Measurements from ENCODE around the gene RPS6KA5.
"Not testable (repeated sequence)": the region's sequence is repeated elsewhere in the genome, so short reads cannot be mapped to it uniquely, and the experiment has no call there.

Gene RPS6KA5

DNA sequence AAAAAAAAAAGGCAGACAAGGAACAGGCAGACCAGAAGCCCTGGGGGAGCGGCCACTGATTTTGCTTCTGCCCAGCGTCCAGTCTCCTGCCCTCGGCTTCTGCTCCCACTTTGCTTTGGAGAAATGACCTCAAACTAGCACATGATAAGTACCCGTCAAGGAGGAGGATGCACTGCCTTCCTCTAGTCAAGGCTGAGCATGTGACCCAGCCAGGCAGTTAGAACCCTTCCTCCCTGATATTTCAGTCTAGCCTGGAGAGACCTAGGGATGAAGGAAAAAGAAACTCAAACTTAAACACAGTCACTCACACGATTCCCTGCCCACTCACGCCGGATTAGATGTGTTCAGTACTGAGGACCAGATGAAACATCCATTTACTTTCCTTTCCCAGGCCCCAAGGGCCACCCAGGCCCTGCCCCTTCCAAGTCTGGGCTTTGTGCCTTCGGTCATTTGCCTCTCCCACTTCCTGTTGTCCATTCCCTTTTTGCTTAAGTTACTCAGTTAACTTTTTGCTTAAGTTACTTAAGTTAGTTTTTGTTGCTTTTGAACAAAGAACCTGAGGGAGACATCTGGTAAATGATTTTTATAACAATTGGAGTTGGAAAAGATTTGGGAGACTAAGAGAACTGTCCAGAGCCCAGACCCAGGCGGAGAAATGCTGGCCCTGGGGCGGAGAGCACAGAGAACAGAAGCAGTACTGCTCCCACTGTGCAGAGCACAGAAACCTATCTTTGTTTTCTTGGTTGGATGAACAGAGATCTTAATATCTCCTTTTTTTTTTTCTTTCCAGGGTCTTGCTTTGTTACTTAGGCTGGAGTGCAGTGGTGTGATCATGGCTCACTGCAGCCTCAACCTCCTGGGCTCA lies 221.2 kb downstream of the RPS6KA5 start:
- Histone ChIP-seq H3K4me3 (ENCODE audit: low read length) (no peak overlapping the region), H3K4me1 (ENCODE audit: control insufficient read depth, low read depth, low read length) (no peaks in the 10 kb centered on the region), H3K27me3 (ENCODE audit: control insufficient read depth, insufficient read depth, low read length) (no peaks in the 10 kb centered on the region), H3K27ac (ENCODE audit: low read length) (no peak overlapping the region), H3K9me3 (ENCODE audit: control insufficient read depth, low read depth, low read length) (no peaks in the 10 kb centered on the region), H3K36me3 (ENCODE audit: control insufficient read depth, low read depth, low read length) (no peaks in the 10 kb centered on the region), H3K9ac (ENCODE audit: low read length) (no peak overlapping the region)

GRCh38 chr14:90838531-90838930 lies 221.9 kb downstream of the RPS6KA5 start:
- not testable (repeated sequence) for H3K36me3 ChIP-seq (ENCODE audit: control insufficient read depth, low read depth, low read length); H3K27me3 ChIP-seq (ENCODE audit: control insufficient read depth, insufficient read depth, low read length); H3K9ac ChIP-seq (ENCODE audit: low read length); H3K27ac ChIP-seq (ENCODE audit: low read length); H3K4me3 ChIP-seq (ENCODE audit: low read length); H3K9me3 ChIP-seq (ENCODE audit: control insufficient read depth, low read depth, low read length); H3K4me1 ChIP-seq (ENCODE audit: control insufficient read depth, low read depth, low read length)

DNA sequence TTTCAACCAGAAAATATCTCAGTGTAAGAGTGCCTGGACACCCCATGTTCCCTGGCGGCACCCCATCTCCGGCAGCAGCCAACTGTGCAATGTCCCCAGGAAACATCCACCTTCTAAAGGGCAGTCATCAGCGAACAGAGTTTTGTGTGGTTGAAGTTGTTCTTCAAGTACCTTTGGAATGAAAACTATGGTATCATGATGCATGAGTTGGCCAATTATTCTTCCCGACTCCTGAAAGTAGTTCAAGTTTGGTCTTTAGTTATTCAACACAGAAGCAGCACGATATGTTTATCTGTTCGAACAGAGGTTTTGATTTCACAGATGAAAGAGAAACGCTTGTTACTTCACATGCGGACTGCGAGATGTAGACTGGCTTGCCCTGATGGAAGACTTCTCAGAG lies 223.1 kb downstream of the RPS6KA5 start:
- Histone ChIP-seq H3K4me1 (ENCODE audit: control insufficient read depth, low read depth, low read length) (no peaks in the 10 kb centered on the region), H3K9me3 (ENCODE audit: control insufficient read depth, low read depth, low read length) (no peaks in the 10 kb centered on the region), H3K36me3 (ENCODE audit: control insufficient read depth, low read depth, low read length) (no peaks in the 10 kb centered on the region), H3K4me3 (ENCODE audit: low read length) (no peak overlapping the region), H3K27ac (ENCODE audit: low read length) (no peak overlapping the region), H3K27me3 (ENCODE audit: control insufficient read depth, insufficient read depth, low read length) (no peaks in the 10 kb centered on the region), H3K9ac (ENCODE audit: low read length) (no peak overlapping the region)

DNA sequence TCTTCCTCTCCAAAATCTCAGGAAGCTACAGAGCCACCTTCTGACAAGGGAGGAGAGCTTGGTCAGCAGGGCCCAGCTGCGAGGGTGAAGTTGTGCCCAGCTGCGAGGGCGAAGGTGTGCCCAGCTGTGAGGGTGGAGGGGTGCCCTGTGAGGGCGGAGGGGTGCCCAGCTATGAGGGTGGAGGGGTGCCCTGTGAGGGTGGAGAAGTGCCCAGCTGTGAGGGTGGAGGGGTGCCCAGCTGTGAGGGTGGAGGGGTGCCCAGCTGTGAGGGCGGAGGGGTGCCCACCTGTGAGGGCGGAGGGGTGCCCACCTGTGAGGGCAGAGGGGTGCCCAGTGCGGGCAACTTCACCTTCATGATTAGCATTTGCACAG lies 223.8 kb downstream of the RPS6KA5 start:
- H3K27me3 ChIP-seq (ENCODE audit: control insufficient read depth, insufficient read depth, low read length) = no peaks in the 10 kb centered on the region
- no peaks in the 10 kb centered on the region for H3K9me3 ChIP-seq (ENCODE audit: control insufficient read depth, low read depth, low read length)
- no peaks in the 10 kb centered on the region for H3K36me3 ChIP-seq (ENCODE audit: control insufficient read depth, low read depth, low read length)
- H3K9ac ChIP-seq (ENCODE audit: low read length) = no peak overlapping the region
- no peak overlapping the region for H3K4me3 ChIP-seq (ENCODE audit: low read length)
- no peaks in the 10 kb centered on the region for H3K4me1 ChIP-seq (ENCODE audit: control insufficient read depth, low read depth, low read length)
- no peak overlapping the region for H3K27ac ChIP-seq (ENCODE audit: low read length)

GRCh38 chr14:90831821-90832220 lies 228.6 kb downstream of the RPS6KA5 start:
- Histone ChIP-seq H3K27ac (ENCODE audit: low read length) (no peak overlapping the region), H3K27me3 (ENCODE audit: control insufficient read depth, insufficient read depth, low read length) (peaks cover 31% of the 10 kb centered on the region), H3K36me3 (ENCODE audit: control insufficient read depth, low read depth, low read length) (no peaks in the 10 kb centered on the region), H3K4me3 (ENCODE audit: low read length) (no peak overlapping the region), H3K9ac (ENCODE audit: low read length) (no peak overlapping the region), H3K9me3 (ENCODE audit: control insufficient read depth, low read depth, low read length) (no peaks in the 10 kb centered on the region), H3K4me1 (ENCODE audit: control insufficient read depth, low read depth, low read length) (no peaks in the 10 kb centered on the region)

GRCh38 chr14:90830931-90831701 lies 229.3 kb downstream of the RPS6KA5 start:
- no peaks in the 10 kb centered on the region for H3K4me1 ChIP-seq (ENCODE audit: control insufficient read depth, low read depth, low read length)
- H3K27me3 ChIP-seq (ENCODE audit: control insufficient read depth, insufficient read depth, low read length) = peaks cover 37% of the 10 kb centered on the region

DNA sequence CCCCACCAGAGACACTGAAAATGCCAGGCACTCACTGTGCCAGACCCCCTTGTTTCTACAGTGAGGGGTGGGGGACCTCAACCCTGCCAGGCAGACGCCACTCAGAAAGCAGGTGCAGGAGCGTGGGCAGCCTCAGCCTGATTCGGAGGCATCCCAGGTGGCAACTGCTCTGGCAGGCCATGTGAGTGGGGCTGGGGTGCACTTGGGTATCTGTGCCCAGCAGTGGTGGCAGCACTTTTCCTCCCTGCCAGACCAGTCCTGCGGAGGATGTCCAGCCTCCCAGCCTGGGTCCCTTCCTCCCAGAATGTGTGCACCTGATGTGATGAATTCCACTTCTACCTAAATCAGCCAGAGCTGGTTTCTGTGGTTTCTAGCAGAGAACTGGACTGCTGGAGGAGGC lies 230.8 kb downstream of the RPS6KA5 start:
- Histone ChIP-seq H3K9ac (ENCODE audit: low read length) (no peak overlapping the region), H3K27ac (ENCODE audit: low read length) (no peak overlapping the region), H3K36me3 (ENCODE audit: control insufficient read depth, low read depth, low read length) (no peaks in the 10 kb centered on the region), H3K27me3 (ENCODE audit: control insufficient read depth, insufficient read depth, low read length) (peaks cover 37% of the 10 kb centered on the region), H3K4me3 (ENCODE audit: low read length) (no peak overlapping the region), H3K9me3 (ENCODE audit: control insufficient read depth, low read depth, low read length) (no peaks in the 10 kb centered on the region), H3K4me1 (ENCODE audit: control insufficient read depth, low read depth, low read length) (no peaks in the 10 kb centered on the region)

More at GRCh38 chr14:90830931-90831701, 229.3 kb downstream of the RPS6KA5 start:
- no peak overlapping the region for H3K27ac ChIP-seq (ENCODE audit: low read length)
- no peak overlapping the region for H3K9ac ChIP-seq (ENCODE audit: low read length)
- no peaks in the 10 kb centered on the region for H3K9me3 ChIP-seq (ENCODE audit: control insufficient read depth, low read depth, low read length)
- H3K4me3 ChIP-seq (ENCODE audit: low read length) = no peak overlapping the region
- no peaks in the 10 kb centered on the region for H3K36me3 ChIP-seq (ENCODE audit: control insufficient read depth, low read depth, low read length)

DNA sequence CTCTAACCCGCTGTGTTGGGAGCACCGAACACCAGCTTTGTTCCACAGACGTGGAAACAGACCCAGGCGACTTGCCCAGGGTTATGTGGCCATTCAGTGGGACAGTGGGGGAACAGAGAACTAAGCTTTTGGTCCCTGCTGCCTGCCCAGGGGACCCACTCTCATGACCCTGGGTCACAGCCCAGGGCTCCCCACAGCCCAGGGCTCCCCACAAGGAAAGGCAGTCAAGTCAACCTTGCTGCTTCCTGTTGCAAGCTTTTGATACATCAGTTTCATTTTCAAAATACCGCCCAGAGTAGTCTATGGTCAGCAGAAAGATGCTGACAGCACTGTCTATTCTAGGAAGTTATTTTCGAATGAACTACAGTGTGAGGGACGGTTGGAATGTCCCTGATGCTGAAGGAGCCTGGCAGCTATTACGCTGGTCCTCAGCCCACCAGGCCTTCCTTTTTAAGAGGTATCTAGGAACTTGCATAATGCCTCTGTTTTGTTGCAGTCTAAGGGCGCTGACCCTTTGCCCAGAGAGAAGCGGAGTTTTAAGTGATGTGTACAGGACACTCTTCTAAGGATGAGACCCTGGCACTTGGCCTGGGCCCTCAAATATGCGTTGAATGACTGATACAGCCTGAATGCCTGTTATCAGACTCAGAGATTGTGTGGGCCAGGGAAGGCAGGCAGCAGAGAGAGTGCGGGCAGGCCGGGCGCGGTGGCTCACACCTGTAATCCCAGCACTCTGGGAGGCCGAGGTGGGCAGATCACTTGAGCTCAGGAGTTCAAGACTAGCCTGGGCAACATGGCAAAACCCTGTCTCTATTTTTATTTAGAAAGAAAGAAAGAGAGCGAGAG lies 231.6 kb downstream of the RPS6KA5 start:
- no peak overlapping the region for H3K27ac ChIP-seq (ENCODE audit: low read length)
- peaks cover 37% of the 10 kb centered on the region for H3K27me3 ChIP-seq (ENCODE audit: control insufficient read depth, insufficient read depth, low read length)
- no peak overlapping the region for H3K4me3 ChIP-seq (ENCODE audit: low read length)
- no peaks in the 10 kb centered on the region for H3K36me3 ChIP-seq (ENCODE audit: control insufficient read depth, low read depth, low read length)
- no peak overlapping the region for H3K9ac ChIP-seq (ENCODE audit: low read length)
- H3K4me1 ChIP-seq (ENCODE audit: control insufficient read depth, low read depth, low read length) = no peaks in the 10 kb centered on the region
- H3K9me3 ChIP-seq (ENCODE audit: control insufficient read depth, low read depth, low read length) = no peaks in the 10 kb centered on the region

DNA sequence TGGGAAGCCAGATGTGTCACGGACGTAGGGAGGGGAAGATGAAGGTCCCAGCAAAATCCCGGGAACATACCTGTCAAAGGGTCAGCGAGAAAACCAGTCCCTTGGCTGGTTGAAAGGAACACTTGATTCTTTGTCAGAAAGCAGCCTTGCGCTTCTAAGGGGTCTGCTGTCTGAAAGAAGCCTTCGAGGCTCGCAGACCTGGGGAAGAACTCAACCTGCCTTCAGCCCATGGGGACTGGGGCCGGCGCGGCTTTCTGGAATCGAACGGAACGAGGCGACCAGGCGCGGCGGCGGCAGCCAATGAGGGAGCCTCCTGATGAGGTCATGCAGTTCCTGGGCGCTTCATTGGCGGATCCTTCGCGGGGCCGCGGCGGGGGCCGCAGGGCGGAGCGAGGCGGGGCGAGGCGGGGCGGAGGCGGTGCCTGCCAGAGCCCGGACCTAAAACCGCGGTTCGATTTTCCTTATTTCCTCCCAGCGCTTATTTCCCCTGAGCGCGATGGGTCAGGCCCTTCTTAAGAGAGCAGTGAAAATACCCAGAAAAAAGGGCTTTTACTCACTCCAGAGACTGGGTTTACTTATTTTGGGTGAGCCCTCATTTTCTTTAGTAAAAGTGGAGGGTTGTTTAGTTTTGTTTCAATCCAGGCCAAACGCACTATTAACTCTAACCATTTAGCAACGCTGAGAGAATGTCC lies 232.4 kb downstream of the RPS6KA5 start:
- Histone ChIP-seq H3K27me3 (ENCODE audit: control insufficient read depth, insufficient read depth, low read length) (peaks cover 37% of the 10 kb centered on the region), H3K36me3 (ENCODE audit: control insufficient read depth, low read depth, low read length) (no peaks in the 10 kb centered on the region), H3K9ac (ENCODE audit: low read length) (no peak overlapping the region), H3K9me3 (ENCODE audit: control insufficient read depth, low read depth, low read length) (no peaks in the 10 kb centered on the region), H3K4me1 (ENCODE audit: control insufficient read depth, low read depth, low read length) (no peaks in the 10 kb centered on the region), H3K27ac (ENCODE audit: low read length) (no peak overlapping the region), H3K4me3 (ENCODE audit: low read length) (peak overlapping the region; percentile 41)

- not testable (repeated sequence) for H3K4me1 ChIP-seq (ENCODE audit: control insufficient read depth, low read depth, low read length); H3K4me3 ChIP-seq (ENCODE audit: low read length); H3K36me3 ChIP-seq (ENCODE audit: control insufficient read depth, low read depth, low read length); H3K9me3 ChIP-seq (ENCODE audit: control insufficient read depth, low read depth, low read length); H3K27ac ChIP-seq (ENCODE audit: low read length); H3K9ac ChIP-seq (ENCODE audit: low read length)
- peaks cover 21% of the 10 kb centered on the region for H3K27me3 ChIP-seq (ENCODE audit: control insufficient read depth, insufficient read depth, low read length)
Measured at GRCh38 chr14:90823542-90823941, 236.9 kb downstream of the RPS6KA5 start.

DNA sequence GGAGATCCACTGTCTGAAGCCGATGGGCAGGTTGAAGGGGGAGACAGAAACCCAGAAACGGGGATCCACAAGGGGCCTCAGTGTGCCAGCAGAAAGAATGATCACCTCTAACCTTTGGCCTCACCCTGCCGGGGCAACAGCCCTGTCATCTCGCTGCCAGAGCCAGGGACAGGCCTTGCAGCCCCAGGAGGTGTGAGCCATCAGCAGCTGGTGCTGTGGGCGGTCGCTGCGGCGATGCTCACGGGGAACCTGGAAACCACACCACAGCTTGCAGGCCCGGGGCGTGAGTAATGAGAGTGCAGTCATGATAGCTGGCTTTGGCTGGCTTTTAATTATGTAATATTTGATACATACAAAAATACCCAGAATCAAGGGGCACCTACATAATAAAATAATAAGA lies 239.5 kb downstream of the RPS6KA5 start:
- Histone ChIP-seq H3K36me3 (ENCODE audit: control insufficient read depth, low read depth, low read length) (no peaks in the 10 kb centered on the region), H3K9me3 (ENCODE audit: control insufficient read depth, low read depth, low read length) (no peaks in the 10 kb centered on the region), H3K27ac (ENCODE audit: low read length) (no peak overlapping the region), H3K9ac (ENCODE audit: low read length) (no peak overlapping the region), H3K4me3 (ENCODE audit: low read length) (no peak overlapping the region), H3K4me1 (ENCODE audit: control insufficient read depth, low read depth, low read length) (no peaks in the 10 kb centered on the region), H3K27me3 (ENCODE audit: control insufficient read depth, insufficient read depth, low read length) (peaks cover 5% of the 10 kb centered on the region)
